Stimulated activated naive CD4-positive, alpha-beta T cell (primary cell): ENCODE results near the gene EXOSC10.
"Not testable (repeated sequence)": the region's sequence is repeated elsewhere in the genome, so short reads cannot be mapped to it uniquely, and the experiment has no call there.

Source experiments
- DNase-seq, 6 experiments: peaks; one replicate each; lab custom pipeline; 2025; lab: John Stamatoyannopoulos, UW

EXOSC10 gene

GRCh38 chr1:11061652-11062365, 37.9 kb downstream of the EXOSC10 start:
- DNase-seq = no peak

- peak; percentile 81 to 91 (median 85) for DNase-seq
Observed at GRCh38 chr1:11059968-11060830, 39.5 kb downstream of the EXOSC10 start, which contains the start of gene SRM. Gene SRM, minus strand, starts transcription at chr1:11060018. Its CDS starts 75 bp downstream, at chr1:11059943.

- DNase-seq = peak in 2 of 6 experiments; percentile 40 to 65
Observed at GRCh38 chr1:11059155-11059967, 40.3 kb downstream of the EXOSC10 start.

- DNase-seq = no peak
Observed at GRCh38 chr1:11058595-11059154, 41.0 kb downstream of the EXOSC10 start.

GRCh38 chr1:11058026-11058425, 41.6 kb downstream of the EXOSC10 start:
- DNase-seq = no peak

- no peak for DNase-seq
Observed at GRCh38 chr1:11057477-11057876, 42.2 kb downstream of the EXOSC10 start.

GRCh38 chr1:11056504-11056903, 43.2 kb downstream of the EXOSC10 start:
- DNase-seq = no peak

- no peak for DNase-seq
Observed at GRCh38 chr1:11055676-11056075, 44.0 kb downstream of the EXOSC10 start.

GRCh38 chr1:11054666-11055065, 45.0 kb downstream of the EXOSC10 start:
- no peak for DNase-seq

- DNase-seq = no peak
Observed at GRCh38 chr1:11054181-11054580, 45.5 kb downstream of the EXOSC10 start.

GRCh38 chr1:11053758-11054137, 45.9 kb downstream of the EXOSC10 start:
- no peak for DNase-seq

- no peak for DNase-seq
Observed at GRCh38 chr1:11052839-11053757, 46.6 kb downstream of the EXOSC10 start.

- DNase-seq = no peak
Observed at GRCh38 chr1:11051781-11052511, 47.7 kb downstream of the EXOSC10 start.

GRCh38 chr1:11051121-11051520, 48.5 kb downstream of the EXOSC10 start:
- not testable (repeated sequence) for DNase-seq

- DNase-seq = no peak
Observed at GRCh38 chr1:11046625-11047365, 52.9 kb downstream of the EXOSC10 start, which contains the start of gene MASP2. Gene MASP2, minus strand, starts transcription at chr1:11047239. Its CDS starts 32 bp downstream, at chr1:11047207.

- no peak for DNase-seq
Observed at GRCh38 chr1:11046270-11046566, 53.5 kb downstream of the EXOSC10 start.

GRCh38 chr1:11045428-11046269, 54.0 kb downstream of the EXOSC10 start:
- no peak for DNase-seq

- no peak for DNase-seq
Observed at GRCh38 chr1:11044849-11045427, 54.7 kb downstream of the EXOSC10 start.
